ENCODE data around the gene OBSCN.

Gene OBSCN

GRCh38 chr1:228356897-228357680, 149.2 kb downstream of the OBSCN start:
- no peak for TF ChIP-seq CTCF (IDR thresholded peaks at IDR 0.05)

GRCh38 chr1:228358039-228358763, 150.4 kb downstream of the OBSCN start:
- no peak for TF ChIP-seq CTCF (IDR thresholded peaks at IDR 0.05)

- no peak for TF ChIP-seq CTCF (IDR thresholded peaks at IDR 0.05)
Observed at GRCh38 chr1:228358764-228359612, 151.1 kb downstream of the OBSCN start.

- no peak for TF ChIP-seq CTCF (IDR thresholded peaks at IDR 0.05)
Observed at GRCh38 chr1:228359613-228360532, 152.0 kb downstream of the OBSCN start.

GRCh38 chr1:228360533-228361313, 152.9 kb downstream of the OBSCN start:
- TF ChIP-seq CTCF (IDR thresholded peaks at IDR 0.05): no peak

GRCh38 chr1:228361314-228362140, 153.7 kb downstream of the OBSCN start:
- TF ChIP-seq CTCF (IDR thresholded peaks at IDR 0.05): no peak

Measured in LNCAP (cell line).